GM21447 (cell line): ENCODE measurements around the gene EIF6.

Experiments used
- ATAC-seq: cut with Tn5 transposase; IDR thresholded peaks from one replicate; pipeline ENCODE4 v1.9.1; 2021; ENCODE audit not compliant: unreplicated experiment

Gene EIF6

GRCh38 chr20:35295674-35296073 lies 11.1 kb upstream of the EIF6 start:
- ATAC-seq = no peak

- ATAC-seq = no peak
These were observed 10.5 kb upstream of the EIF6 start for GRCh38 chr20:35295058-35295457.

GRCh38 chr20:35294293-35294685 lies 9.7 kb upstream of the EIF6 start:
- ATAC-seq = no peak

GRCh38 chr20:35293303-35294292 lies 9.0 kb upstream of the EIF6 start:
- no peak for ATAC-seq

GRCh38 chr20:35292504-35293285 lies 8.1 kb upstream of the EIF6 start:
- no peak for ATAC-seq

GRCh38 chr20:35291654-35292503 lies 7.3 kb upstream of the EIF6 start, which contains the start of gene FAM83C:
Gene FAM83C (minus strand): TSS chr20:35292425. CDS start chr20:35292304, 121 bp downstream.
- no peak for ATAC-seq

- no peak for ATAC-seq
These were observed 6.4 kb upstream of the EIF6 start for GRCh38 chr20:35290887-35291417.

- ATAC-seq = no peak
These were observed 5.8 kb upstream of the EIF6 start for GRCh38 chr20:35290186-35290886.

- ATAC-seq = no peak
These were observed 3.9 kb upstream of the EIF6 start for GRCh38 chr20:35288325-35289060.

- ATAC-seq = no peak
These were observed 3.1 kb upstream of the EIF6 start for GRCh38 chr20:35287509-35288324.

- no peak for ATAC-seq
These were observed 2.4 kb upstream of the EIF6 start for GRCh38 chr20:35286899-35287508.

- ATAC-seq = no peak
These were observed 1.7 kb upstream of the EIF6 start for GRCh38 chr20:35286077-35286898.

GRCh38 chr20:35285806-35286076 lies 1.2 kb upstream of the EIF6 start:
- no peak for ATAC-seq

- ATAC-seq = no peak
These were observed 627 bp upstream of the EIF6 start for GRCh38 chr20:35284992-35285805.

- ATAC-seq = no peak
These were observed 918 bp downstream of the EIF6 start for GRCh38 chr20:35283441-35284266.
